Esophagus muscularis mucosa (tissue), 3 donors: ENCODE results near the gene OCEL1.

Experiments
- CTCF ChIP-seq, 3 experiments: fragments of 200-600 bp in 2 of 3; fragments of 450-650 bp in 1 of 3; sonication (generic) in 2 of 3; IDR thresholded peaks; one replicate each; pipeline ENCODE4 v1.5.1; 2017 to 2019; ENCODE audit warnings: antibody characterized with exemption in 3 of 3, mild to moderate bottlenecking in 2 of 3, moderate library complexity in 1 of 3
- POLR2A ChIP-seq: fragments of 450-650 bp; IDR thresholded peaks from one replicate; pipeline ENCODE4 v1.6.1; 2017; ENCODE audit warnings: antibody characterized with exemption, moderate library complexity, mild to moderate bottlenecking, low read depth

DNA sequence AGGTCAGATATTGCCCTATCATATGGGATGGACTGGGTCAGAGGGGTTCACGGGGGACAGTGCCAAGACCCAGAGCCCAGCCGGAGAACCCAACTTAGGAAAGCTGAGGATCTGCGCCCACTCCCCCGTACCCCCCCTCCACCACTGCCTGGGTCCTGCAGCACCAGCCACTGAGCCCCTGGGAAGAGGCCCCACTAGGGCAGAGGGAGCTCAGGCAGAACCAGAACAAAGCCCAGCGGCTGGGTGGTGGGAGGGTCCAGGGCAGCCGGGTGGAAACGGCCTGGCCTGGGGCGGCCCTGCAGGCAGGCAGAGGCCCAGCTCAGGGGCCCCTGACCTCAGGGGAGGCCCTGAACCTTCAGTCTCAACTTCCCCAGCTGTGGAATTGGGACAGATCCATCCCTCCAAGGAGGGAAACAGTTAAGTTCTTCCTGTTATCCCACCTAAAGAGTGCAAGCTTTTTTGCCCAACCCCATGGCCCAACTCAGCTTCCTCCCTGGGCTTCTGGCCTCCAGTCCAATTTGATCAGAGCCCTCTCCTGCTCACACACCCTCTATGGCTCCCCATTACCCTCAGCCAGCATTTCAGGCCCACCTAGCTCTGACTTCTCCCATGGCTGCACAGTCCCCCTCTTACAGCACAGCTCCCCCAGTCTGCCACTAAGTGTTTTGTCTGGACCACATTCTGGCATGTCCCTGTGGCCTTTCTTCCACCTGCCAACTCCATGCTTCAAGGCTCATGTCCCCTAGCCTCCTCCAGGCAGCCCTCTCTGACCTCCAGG lies 16.6 kb downstream of the OCEL1 start:
- no peak for TF ChIP-seq POLR2A
- TF ChIP-seq CTCF (IDR thresholded peaks at IDR 0.05) = no peak
